ENCODE measurements around the gene GPR156. TPM values are rescaled to one million over a fixed set of nuclear protein-coding genes. Genes with fewer than 3 reads are reported as not detected.

Gene GPR156
- total and polyA plus RNA-seq, 2 donors from 2014 or later = 0.17 to 0.50 TPM

DNA sequence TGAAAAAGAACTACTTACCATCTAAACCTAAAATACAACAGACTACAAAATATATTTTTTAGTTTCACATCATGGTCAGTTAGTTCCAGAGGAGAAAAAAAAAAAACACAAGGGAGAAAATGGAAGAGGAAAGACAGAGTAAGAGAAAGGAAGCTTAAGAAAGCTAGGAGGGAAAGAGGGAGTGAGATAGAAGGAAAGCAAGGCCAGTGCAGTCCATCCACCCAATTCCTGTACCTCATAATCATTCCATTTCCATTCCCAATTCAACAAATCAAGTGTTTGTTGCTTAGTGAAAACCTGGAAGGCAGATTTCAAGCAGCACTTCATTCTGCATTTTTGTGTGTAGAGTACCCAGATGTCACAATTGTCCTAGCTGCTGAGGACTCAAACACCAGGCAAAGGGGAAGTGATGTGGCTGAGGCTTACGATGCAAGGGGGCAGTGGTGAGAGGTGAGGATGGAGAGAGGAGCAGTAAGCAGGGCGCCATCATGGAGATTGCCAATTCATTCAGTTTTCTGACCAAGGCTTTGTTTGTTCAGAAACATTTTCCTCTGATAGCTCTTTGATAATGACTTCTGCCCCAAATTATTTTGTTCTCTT lies 107.2 kb downstream of the GPR156 start:
- H3K27me3 ChIP-seq (ENCODE audit: control insufficient read depth, insufficient read depth, low read length) = no peaks in the 10 kb centered on the region
- DNase-seq (no peak), FAIRE-seq (no peak)
- no peaks in the 10 kb centered on the region for H3K9me3 ChIP-seq (ENCODE audit: control insufficient read depth in 2 of 3, insufficient read depth in 1 of 3, low read length in 3 of 3)
- TF ChIP-seq CTCF (IDR thresholded peaks at IDR 0.05; ENCODE audit: borderline replicate concordance, extremely low read depth, insufficient read depth) = no peak
- H3K36me3 ChIP-seq (ENCODE audit: control insufficient read depth in 2 of 3, insufficient read depth in 3 of 3, low read length in 3 of 3) = no peaks in the 10 kb centered on the region
- intact Hi-C loops (cut with DNase I) = no loop called here
- H3K9ac ChIP-seq (ENCODE audit: low read length in 3 of 3) = peak overlapping the region in 1 of 3 donors; percentile 53
- H3K4me1 ChIP-seq (ENCODE audit: control insufficient read depth in 2 of 3, insufficient read depth in 2 of 3, low read depth in 1 of 3, low read length in 3 of 3) = peaks cover 0 to 6% (median 0%) of the 10 kb centered on the region in 3 donors
- H3K27ac ChIP-seq (ENCODE audit: low read depth in 2 of 2, low read length in 2 of 2) = no peak overlapping the region
- no peak overlapping the region for H3K4me3 ChIP-seq (ENCODE audit: low read length in 3 of 3)

- Histone ChIP-seq H3K9me3 (ENCODE audit: control insufficient read depth in 2 of 3, insufficient read depth in 1 of 3, low read length in 3 of 3) (no peaks in the 10 kb centered on the region), H3K4me3 (ENCODE audit: low read length in 3 of 3) (no peak overlapping the region), H3K27me3 (ENCODE audit: control insufficient read depth, insufficient read depth, low read length) (no peaks in the 10 kb centered on the region), H3K9ac (ENCODE audit: low read length in 3 of 3) (peak overlapping the region in 1 of 3 donors; percentile 53), H3K4me1 (ENCODE audit: control insufficient read depth in 2 of 3, insufficient read depth in 2 of 3, low read depth in 1 of 3, low read length in 3 of 3) (peaks cover 0 to 6% (median 0%) of the 10 kb centered on the region in 3 donors), H3K36me3 (ENCODE audit: control insufficient read depth in 2 of 3, insufficient read depth in 3 of 3, low read length in 3 of 3) (no peaks in the 10 kb centered on the region), H3K27ac (ENCODE audit: low read depth in 2 of 2, low read length in 2 of 2) (no peak overlapping the region)
- FAIRE-seq = no peak
- DNase-seq = peak; percentile 48 to 73 (median 56)
- intact Hi-C loops (cut with DNase I) = no loop called here
- no peak for TF ChIP-seq CTCF (IDR thresholded peaks at IDR 0.05; ENCODE audit: borderline replicate concordance, extremely low read depth, insufficient read depth)
These were observed 107.9 kb downstream of the GPR156 start for GRCh38 chr3:120177151-120177550.

- H3K9me3 ChIP-seq (ENCODE audit: control insufficient read depth in 2 of 3, insufficient read depth in 1 of 3, low read length in 3 of 3) = no peaks in the 10 kb centered on the region
- intact Hi-C loops (cut with DNase I) = no loop called here
- no peak overlapping the region for H3K27ac ChIP-seq (ENCODE audit: low read depth in 2 of 2, low read length in 2 of 2)
- no peaks in the 10 kb centered on the region for H3K27me3 ChIP-seq (ENCODE audit: control insufficient read depth, insufficient read depth, low read length)
- H3K4me1 ChIP-seq (ENCODE audit: control insufficient read depth in 2 of 3, insufficient read depth in 2 of 3, low read depth in 1 of 3, low read length in 3 of 3) = peaks cover 0 to 6% (median 0%) of the 10 kb centered on the region in 3 donors
- no peak for TF ChIP-seq CTCF (IDR thresholded peaks at IDR 0.05; ENCODE audit: borderline replicate concordance, extremely low read depth, insufficient read depth)
- no peak for DNase-seq
- no peak overlapping the region for H3K4me3 ChIP-seq (ENCODE audit: low read length in 3 of 3)
- H3K9ac ChIP-seq (ENCODE audit: low read length in 3 of 3) = no peak overlapping the region
- no peaks in the 10 kb centered on the region for H3K36me3 ChIP-seq (ENCODE audit: control insufficient read depth in 2 of 3, insufficient read depth in 3 of 3, low read length in 3 of 3)
- no peak for FAIRE-seq
These were observed 110.0 kb downstream of the GPR156 start for GRCh38 chr3:120174811-120175539.

Data from kidney (tissue), 14 donors.